Activated CD4-positive, alpha-beta T cell treated with anti-CD3 and anti-CD28 coated beads for 36 hours (primary cell): ENCODE data around the gene SLBP. TPM values are rescaled to one million over a fixed set of nuclear protein-coding genes. Genes with fewer than 3 reads are reported as not detected.

Source experiments
- ATAC-seq: fragments of 200-7000 bp; cut with Tn5 transposase; one replicate; pipeline ENCODE4 v1.10.0; 2021; ENCODE audit warnings: mild to moderate bottlenecking, moderate library complexity
- CTCF ChIA-PET: fragments of 350-600 bp; sonication (Branson Sonifier 250); formaldehyde crosslinking; loops from one replicate; lab custom pipeline; 2021; ENCODE audit warnings: antibody characterized with exemption; lab: Charles Lee
- POLR2A ChIA-PET: fragments of 350-600 bp; sonication (Branson Sonifier 250); formaldehyde crosslinking; loops from one replicate; lab custom pipeline; 2021; ENCODE audit warnings: antibody characterized with exemption, inconsistent platforms; lab: Charles Lee
- DNase-seq: peaks from one replicate; pipeline ENCODE4 v3.0.0-alpha.2; 2020
- H3K27ac Mint-ChIP-seq: one replicate; pipeline ENCODE4 v1.8.0; 2021; ENCODE audit warnings: mixed read lengths
- H3K27me3 Mint-ChIP-seq: one replicate; pipeline ENCODE4 v1.8.0; 2021; ENCODE audit warnings: mixed read lengths
- H3K36me3 Mint-ChIP-seq: one replicate; pipeline ENCODE4 v1.8.0; 2021; ENCODE audit warnings: low read depth, mixed read lengths
- H3K4me1 Mint-ChIP-seq: one replicate; pipeline ENCODE4 v1.8.0; 2021; ENCODE audit warnings: mixed read lengths
- H3K4me3 Mint-ChIP-seq: one replicate; pipeline ENCODE4 v1.8.0; 2021; ENCODE audit warnings: mild to moderate bottlenecking, moderate library complexity, mixed read lengths
- H3K9me3 Mint-ChIP-seq: one replicate; pipeline ENCODE4 v1.8.0; 2021; ENCODE audit warnings: low read depth, mixed read lengths
- intact Hi-C, 2 experiments: fragments of 100-400 bp; cut with DNase I in 1 of 2; cut with micrococcal nuclease in 1 of 2; formaldehyde crosslinking; loops; one replicate each; pipeline versions ENCODE4 v1.14.2 to v1.15.1; 2022 to 2024; cut with DNase I, micrococcal nuclease
- total RNA-seq, 2 experiments: library from RNA; stranded (reverse); gene quantifications; one replicate each; pipeline ENCODE4 v1.2.3, GENCODE V29; 2021

The SLBP gene
- total RNA-seq, 2 experiments from 2014 or later = 113 to 134 TPM

DNA sequence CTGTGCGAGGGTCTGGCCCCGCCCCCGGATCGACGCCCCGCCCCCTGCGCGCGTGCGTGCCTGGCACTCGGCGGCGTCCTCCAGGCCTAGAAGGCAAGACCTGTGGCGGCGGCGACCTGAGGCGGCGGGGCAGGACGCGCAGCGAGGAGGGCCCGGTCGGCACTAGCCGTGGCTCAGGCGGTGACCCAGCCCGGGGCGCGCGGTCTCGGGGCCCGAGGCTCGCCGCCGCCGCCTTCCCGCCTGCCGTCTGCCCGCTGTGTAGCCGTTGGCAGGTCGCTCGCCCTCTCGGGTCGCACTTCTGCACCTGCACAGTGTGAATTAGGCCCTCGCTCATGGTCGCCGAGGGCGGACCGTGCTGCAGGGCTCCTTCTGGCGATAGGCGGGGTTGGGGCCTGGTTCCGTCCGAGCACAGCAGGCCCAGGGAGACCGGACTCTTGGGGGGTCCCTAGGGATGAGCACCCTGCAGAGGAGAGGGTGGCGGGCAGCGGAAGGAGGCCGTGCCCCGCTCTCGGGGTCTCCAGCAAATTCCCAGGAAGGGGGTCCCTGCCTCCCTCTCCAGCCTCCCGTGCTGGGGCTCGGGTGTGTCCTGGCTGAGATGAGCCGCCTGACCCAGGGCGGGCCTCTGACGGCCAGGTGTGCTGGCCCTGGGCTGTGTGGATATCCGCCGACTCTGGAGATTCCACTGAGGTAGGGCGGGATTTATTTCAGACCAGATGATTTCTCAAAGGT lies 27.4 kb downstream of the SLBP start:
- POLR2A ChIA-PET = interaction anchor here (1.3 kb wide), 1 partner anchor 27 kb away, joined by 3 read pairs; the partner anchor contains the start of gene SLBP
- ATAC-seq (no peak), DNase-seq (peak; percentile 97)
- Mint-ChIP-seq H3K27me3 (no peaks in the 10 kb centered on the region), H3K4me1 (peaks cover 12% of the 10 kb centered on the region), H3K9me3 (no peaks in the 10 kb centered on the region), H3K36me3 (peaks cover 2% of the 10 kb centered on the region), H3K4me3 (no peak overlapping the region), H3K27ac (no peak overlapping the region)
- intact Hi-C loops = loop anchor here (1.0 to 10.0 kb wide), 11 partner anchors 28 to 900 kb away; partner anchors contain the start of genes SLBP (in 2 of the 2), FGFR3 (in 1 of the 2), LETM1 (in 1 of the 2) and MAEA (in 1 of the 2)
- CTCF ChIA-PET = interaction anchor here (0.7 to 4.4 kb wide), 2 partner anchors 9 to 515 kb away, joined by 3 to 22 read pairs; no protein-coding TSS in a partner anchor

DNA sequence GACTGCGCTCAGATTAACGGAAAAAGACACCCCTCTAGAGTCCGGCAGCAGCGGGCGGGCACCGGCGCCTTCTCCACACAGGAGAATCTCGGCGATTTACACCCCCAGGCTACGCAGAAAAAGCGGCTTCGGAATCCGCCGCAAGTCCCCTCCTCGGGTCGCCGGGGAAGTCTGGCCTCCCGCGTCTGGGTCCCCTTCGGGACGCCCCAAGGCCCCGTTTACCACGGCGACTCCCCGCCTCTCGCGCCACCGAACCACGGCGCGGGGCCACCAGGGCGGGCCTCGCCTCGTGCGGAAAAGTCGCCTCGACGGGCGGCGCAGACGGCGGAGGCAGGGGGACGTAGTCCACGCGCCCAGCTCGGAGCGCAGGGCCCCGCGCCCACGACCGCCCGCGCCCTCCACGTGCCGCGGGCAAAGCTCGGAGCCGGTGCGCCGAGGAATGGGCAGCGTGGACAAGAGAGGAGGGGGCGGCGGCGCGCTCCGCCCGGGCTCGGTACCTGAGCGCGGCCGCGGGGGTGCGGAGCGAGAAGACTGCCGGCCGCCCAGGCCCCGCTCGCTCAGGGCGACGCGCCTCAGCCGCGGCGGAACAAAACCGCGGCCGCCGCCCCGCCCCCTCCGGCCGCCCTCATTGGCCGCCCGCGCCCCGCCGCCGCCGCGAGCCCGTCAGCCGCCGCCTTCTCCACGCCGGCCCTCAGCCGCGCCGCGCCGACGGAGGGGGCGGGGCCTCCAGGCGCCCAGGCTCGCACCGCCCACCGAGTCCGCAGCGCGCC lies 28.2 kb downstream of the SLBP start, which contains the start of gene FAM53A:
Gene FAM53A (minus strand): TSS at position 578 of the 770 bp plus-strand sequence. CDS start 15,572 bp downstream, outside the sequence.
- no peak for DNase-seq
- H3K36me3 Mint-ChIP-seq = no peaks in the 10 kb centered on the region

DNA sequence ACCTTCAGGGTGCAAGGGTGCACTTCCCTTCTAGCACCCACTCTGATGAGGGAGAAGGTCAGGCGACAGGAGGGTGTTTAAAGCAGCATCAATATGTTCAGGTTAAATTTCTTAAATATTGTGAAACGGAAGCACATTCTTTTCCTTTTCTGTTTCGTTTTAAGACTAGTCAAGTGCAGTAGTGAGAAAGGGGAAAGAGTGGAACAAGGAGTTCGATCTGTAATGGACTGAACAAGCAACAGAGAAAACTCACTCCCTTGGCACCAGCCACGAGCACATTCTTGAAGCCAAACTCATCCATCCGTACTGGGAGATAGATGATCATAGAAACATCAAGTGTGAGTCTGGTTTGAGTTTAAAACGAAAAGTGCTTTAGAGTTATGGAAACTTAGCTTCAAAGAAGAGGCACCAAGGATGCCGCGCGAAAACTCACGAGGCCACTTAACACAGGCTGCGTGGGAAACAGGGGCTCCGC lies 28.8 kb downstream of the SLBP start:
- POLR2A ChIA-PET = interaction anchor here (1.3 kb wide), 1 partner anchor 29 kb away, joined by 3 read pairs; the partner anchor contains the start of gene SLBP
- ATAC-seq (no peak), DNase-seq (peak; percentile 47)
- CTCF ChIA-PET = interaction anchor here (1.1 to 4.4 kb wide), 2 partner anchors 10 to 43 kb away, joined by 6 to 22 read pairs; no protein-coding TSS in a partner anchor
- Mint-ChIP-seq H3K36me3 (no peaks in the 10 kb centered on the region), H3K27me3 (no peaks in the 10 kb centered on the region), H3K4me3 (peak overlapping the region; percentile 69), H3K4me1 (peaks cover 12% of the 10 kb centered on the region), H3K27ac (peak overlapping the region; percentile 69), H3K9me3 (no peaks in the 10 kb centered on the region)
- intact Hi-C loops = loop anchor here in 1 of 2 experiments (10.0 kb wide), 1 partner anchor 898 kb away; no protein-coding TSS in a partner anchor

More for the DNA sequence above, 28.2 kb downstream of the SLBP start, which contains the start of gene FAM53A:
- H3K4me1 Mint-ChIP-seq = peaks cover 12% of the 10 kb centered on the region
- H3K27ac Mint-ChIP-seq = peak within 1 kb of the TSS; percentile 69
- POLR2A ChIA-PET = interaction anchor here (1.3 kb wide), 1 partner anchor 28 kb away, joined by 3 read pairs; the partner anchor contains the start of gene SLBP
- CTCF ChIA-PET = interaction anchor here (0.7 to 4.4 kb wide), 3 partner anchors 10 to 514 kb away, joined by 3 to 22 read pairs (median 6); no protein-coding TSS in a partner anchor
- no peaks in the 10 kb centered on the region for H3K27me3 Mint-ChIP-seq
- H3K4me3 Mint-ChIP-seq = peak within 1 kb of the TSS; percentile 69
- intact Hi-C loops = loop anchor here (1.0 to 10.0 kb wide), 11 partner anchors 28 to 899 kb away; partner anchors contain the start of genes SLBP (in 2 of the 2), FGFR3 (in 1 of the 2), LETM1 (in 1 of the 2) and MAEA (in 1 of the 2)
- H3K9me3 Mint-ChIP-seq = no peaks in the 10 kb centered on the region
- peak; percentile 96 for ATAC-seq

DNA sequence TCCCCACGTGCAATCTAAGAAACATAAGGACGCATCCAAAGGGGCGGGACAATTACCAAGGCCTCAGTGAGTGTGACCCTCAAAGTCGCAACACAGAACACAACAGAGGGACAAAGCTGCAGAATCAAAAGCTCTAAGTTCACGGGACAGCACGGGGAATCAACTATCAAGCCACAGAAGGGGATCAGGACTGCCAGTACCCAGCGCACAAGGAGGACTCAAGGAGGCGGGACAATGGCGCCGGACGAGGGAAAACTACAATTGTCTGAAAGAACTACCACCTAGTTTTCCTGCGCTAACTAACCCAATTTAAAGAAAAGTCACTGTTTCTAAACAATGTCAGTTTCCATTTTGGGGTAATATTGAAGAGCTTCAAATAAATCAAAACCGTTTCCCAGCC lies 29.3 kb downstream of the SLBP start:
- H3K4me3 Mint-ChIP-seq = peak overlapping the region; percentile 69
- DNase-seq = no peak
- ATAC-seq = no peak
- no peaks in the 10 kb centered on the region for H3K36me3 Mint-ChIP-seq
- ChIA-PET POLR2A (no interaction called here), CTCF (interaction anchor here (1.1 to 4.4 kb wide), 2 partner anchors 11 to 44 kb away, joined by 6 to 22 read pairs; no protein-coding TSS in a partner anchor)
- no peaks in the 10 kb centered on the region for H3K27me3 Mint-ChIP-seq
- peaks cover 12% of the 10 kb centered on the region for H3K4me1 Mint-ChIP-seq
- H3K27ac Mint-ChIP-seq = no peak overlapping the region
- no peaks in the 10 kb centered on the region for H3K9me3 Mint-ChIP-seq
- intact Hi-C loops = loop anchor here in 1 of 2 experiments (10.0 kb wide), 1 partner anchor 898 kb away; no protein-coding TSS in a partner anchor

DNA sequence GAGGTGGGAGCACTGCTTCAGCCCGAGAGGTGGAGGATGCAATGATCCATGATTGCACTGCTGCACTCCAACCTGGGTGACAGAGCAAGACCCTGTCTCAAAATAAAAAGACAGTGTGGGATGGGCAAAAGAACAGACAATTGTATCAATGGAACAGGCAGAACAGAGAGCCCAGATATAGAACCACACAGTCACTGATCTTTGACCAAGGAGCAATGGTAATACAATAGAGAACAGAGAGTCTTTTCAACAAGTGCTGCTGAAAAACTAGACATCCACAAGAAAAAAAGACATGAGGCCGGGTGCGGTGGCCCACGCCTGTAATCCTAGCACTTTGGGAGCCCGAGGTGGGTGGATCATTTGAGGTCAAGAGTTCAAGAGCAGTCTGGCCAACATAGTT lies 33.9 kb downstream of the SLBP start:
- H3K27ac Mint-ChIP-seq = no peak overlapping the region
- DNase-seq (no peak), ATAC-seq (no peak)
- peaks cover 9% of the 10 kb centered on the region for H3K4me1 Mint-ChIP-seq
- CTCF ChIA-PET = interaction anchor here (0.6 kb wide), 1 partner anchor 322 kb away, joined by 5 read pairs; no protein-coding TSS in a partner anchor
- no peaks in the 10 kb centered on the region for H3K36me3 Mint-ChIP-seq
- POLR2A ChIA-PET = no interaction called here
- H3K27me3 Mint-ChIP-seq = no peaks in the 10 kb centered on the region
- H3K9me3 Mint-ChIP-seq = no peaks in the 10 kb centered on the region
- H3K4me3 Mint-ChIP-seq = no peak overlapping the region
- intact Hi-C loops = no loop called here

DNA sequence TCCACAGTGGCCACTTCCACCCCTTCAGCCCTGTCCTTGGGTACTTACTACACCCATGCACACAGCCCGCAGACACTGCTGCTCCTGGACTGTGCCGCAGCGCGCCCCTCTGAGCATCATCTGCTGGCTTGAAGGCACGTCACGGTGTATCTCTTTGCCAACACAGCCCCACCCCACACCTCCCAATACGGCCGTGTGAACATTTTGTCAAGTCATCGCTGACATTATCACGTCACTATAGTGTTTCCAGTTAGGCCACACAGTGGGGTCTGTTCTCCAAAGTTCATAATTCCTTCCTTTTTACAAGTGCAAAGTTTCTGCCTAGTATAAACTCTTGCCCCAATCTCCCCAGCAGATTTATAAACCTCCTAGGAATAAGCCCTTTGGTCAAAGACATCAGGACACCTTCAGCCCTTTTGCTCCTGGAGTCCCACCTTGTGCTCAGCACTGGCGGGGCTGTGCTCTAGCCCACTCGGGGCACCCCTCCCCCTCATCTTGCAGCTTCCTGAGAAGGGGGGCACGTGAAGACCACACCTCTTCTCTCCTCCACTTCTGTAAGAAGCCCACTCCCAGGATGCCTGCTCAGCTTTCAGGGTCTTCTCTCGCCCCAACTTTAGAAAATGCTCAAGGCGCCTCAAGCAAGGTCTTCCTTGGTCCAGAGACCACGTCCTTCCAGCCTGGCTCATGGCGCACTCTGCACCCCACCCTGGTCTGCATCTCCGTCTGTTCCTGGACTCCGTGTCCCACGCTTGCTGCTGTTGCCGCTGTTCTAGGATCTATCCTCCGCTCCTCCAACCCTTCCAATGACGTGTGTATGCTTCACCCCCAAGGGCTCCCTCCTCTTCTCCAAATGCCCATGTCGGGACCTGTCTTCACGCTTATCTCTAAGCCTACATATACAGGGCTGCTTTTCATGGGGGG lies 35.3 kb downstream of the SLBP start:
- Mint-ChIP-seq H3K4me1 (no peaks in the 10 kb centered on the region), H3K27me3 (no peaks in the 10 kb centered on the region), H3K36me3 (no peaks in the 10 kb centered on the region), H3K4me3 (no peak overlapping the region), H3K27ac (no peak overlapping the region), H3K9me3 (no peaks in the 10 kb centered on the region)
- intact Hi-C loops = no loop called here
- CTCF ChIA-PET = interaction anchor here (0.9 kb wide), 1 partner anchor 16 kb away, joined by 4 read pairs; no protein-coding TSS in a partner anchor
- no peak for DNase-seq
- no peak for ATAC-seq
- POLR2A ChIA-PET = no interaction called here

DNA sequence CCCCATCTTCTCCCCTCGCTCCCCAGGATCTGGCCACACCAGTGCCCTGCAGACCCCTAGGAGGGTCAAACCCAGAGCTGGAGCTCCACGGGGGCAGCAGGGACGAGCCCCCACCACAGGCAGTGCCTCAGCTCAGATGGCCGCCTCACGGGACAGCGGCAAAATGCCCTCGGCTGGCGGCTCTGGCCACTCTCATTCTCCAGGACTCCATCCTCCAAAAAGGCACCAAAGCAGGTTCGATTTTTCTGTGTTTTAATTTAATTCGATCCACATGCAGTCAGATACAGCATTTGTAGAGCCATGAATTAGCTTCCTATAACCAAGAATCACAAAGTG lies 36.3 kb downstream of the SLBP start:
- ATAC-seq (no peak), DNase-seq (no peak)
- no peaks in the 10 kb centered on the region for H3K36me3 Mint-ChIP-seq
- CTCF ChIA-PET = interaction anchor here (0.6 kb wide), 1 partner anchor 220 kb away, joined by 3 read pairs; no protein-coding TSS in a partner anchor
- H3K9me3 Mint-ChIP-seq = no peaks in the 10 kb centered on the region
- intact Hi-C loops = no loop called here
- H3K27ac Mint-ChIP-seq = no peak overlapping the region
- POLR2A ChIA-PET = no interaction called here
- no peaks in the 10 kb centered on the region for H3K4me1 Mint-ChIP-seq
- H3K27me3 Mint-ChIP-seq = no peaks in the 10 kb centered on the region
- no peak overlapping the region for H3K4me3 Mint-ChIP-seq

DNA sequence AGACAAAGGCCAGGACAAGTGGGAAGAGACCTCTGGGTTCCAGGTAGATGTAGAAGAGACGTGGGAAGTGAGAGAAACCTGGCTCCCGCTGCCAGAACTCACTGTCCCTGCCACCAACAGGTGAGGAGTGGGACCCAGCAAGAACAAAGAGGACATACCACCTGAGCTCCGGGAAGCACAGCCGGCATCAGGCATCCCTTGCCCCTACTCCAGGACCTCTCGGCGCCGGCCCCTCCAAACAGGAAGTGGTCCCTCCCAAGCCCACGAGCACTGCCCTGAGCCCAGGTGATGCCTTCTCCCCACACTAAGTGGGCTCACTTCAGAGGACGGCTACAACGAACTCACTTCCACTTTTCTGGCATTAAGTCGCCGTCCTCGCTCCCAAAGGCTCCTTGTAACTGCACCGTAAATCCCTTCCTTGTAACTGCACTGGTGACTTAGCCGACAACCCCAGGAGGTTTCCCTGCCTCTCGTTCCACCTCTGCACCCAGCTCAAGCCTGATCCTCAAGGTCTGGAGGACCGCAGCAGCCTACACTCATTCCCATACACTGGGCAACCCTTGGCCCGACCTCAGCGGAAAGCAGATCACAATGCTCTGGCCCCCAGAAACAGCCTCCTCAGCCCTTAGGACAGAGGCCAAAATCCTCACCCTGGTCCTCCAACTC lies 36.9 kb downstream of the SLBP start:
- ChIA-PET POLR2A (no interaction called here), CTCF (interaction anchor here (0.6 kb wide), 1 partner anchor 221 kb away, joined by 3 read pairs; no protein-coding TSS in a partner anchor)
- Mint-ChIP-seq H3K4me3 (no peak overlapping the region), H3K36me3 (no peaks in the 10 kb centered on the region), H3K9me3 (no peaks in the 10 kb centered on the region), H3K27ac (no peak overlapping the region), H3K27me3 (no peaks in the 10 kb centered on the region), H3K4me1 (no peaks in the 10 kb centered on the region)
- ATAC-seq (no peak), DNase-seq (no peak)
- intact Hi-C loops = no loop called here

DNA sequence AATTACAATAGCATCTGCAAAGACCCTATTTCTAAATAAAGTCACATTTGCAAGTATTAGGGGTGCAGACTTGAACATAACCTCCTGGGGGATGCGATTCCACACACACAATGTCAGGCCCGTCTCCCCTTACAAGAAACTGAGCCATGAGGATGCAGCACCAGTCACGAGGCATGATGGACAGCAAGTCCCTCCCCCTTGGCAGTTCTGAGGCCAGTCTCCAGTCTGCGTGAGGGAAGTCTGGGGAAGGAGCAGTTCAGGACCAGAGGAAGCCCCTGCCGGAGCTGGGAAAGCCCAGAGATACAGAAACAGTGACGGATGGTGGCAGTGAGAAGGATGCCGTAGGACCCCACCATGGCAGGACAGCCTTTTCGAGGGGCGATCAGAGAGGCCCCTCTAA lies 37.4 kb downstream of the SLBP start:
- no peaks in the 10 kb centered on the region for H3K9me3 Mint-ChIP-seq
- H3K27ac Mint-ChIP-seq = no peak overlapping the region
- H3K27me3 Mint-ChIP-seq = no peaks in the 10 kb centered on the region
- H3K36me3 Mint-ChIP-seq = no peaks in the 10 kb centered on the region
- ATAC-seq (no peak), DNase-seq (no peak)
- intact Hi-C loops = no loop called here
- CTCF ChIA-PET = no interaction called here
- POLR2A ChIA-PET = no interaction called here
- no peaks in the 10 kb centered on the region for H3K4me1 Mint-ChIP-seq
- no peak overlapping the region for H3K4me3 Mint-ChIP-seq

DNA sequence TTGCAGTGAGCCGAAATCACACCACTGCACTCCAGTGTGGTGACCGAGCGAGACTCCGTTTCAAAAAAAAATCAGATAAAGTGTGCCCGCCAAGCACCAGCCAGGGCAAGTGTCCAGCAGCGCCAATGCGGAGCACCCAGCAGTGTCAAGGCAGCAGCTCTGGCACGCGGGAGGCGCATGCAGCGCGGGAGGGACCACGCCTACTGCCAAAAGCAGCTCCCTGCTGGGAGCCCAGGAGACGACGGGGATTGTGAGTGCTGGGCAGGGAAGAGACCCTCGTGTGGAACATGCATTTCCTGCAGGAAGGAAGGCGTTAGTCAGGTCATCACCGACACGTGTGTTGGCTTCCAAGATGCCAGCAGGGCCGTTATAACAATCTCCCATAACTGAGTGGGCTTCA lies 38.4 kb downstream of the SLBP start:
- DNase-seq (no peak), ATAC-seq (no peak)
- Mint-ChIP-seq H3K27ac (no peak overlapping the region), H3K4me1 (no peaks in the 10 kb centered on the region), H3K4me3 (no peak overlapping the region), H3K9me3 (no peaks in the 10 kb centered on the region), H3K36me3 (no peaks in the 10 kb centered on the region), H3K27me3 (no peaks in the 10 kb centered on the region)
- ChIA-PET CTCF (interaction anchor here (0.5 kb wide), 1 partner anchor 716 kb away, joined by 3 read pairs; no protein-coding TSS in a partner anchor), POLR2A (no interaction called here)
- intact Hi-C loops = no loop called here
